Ammon's horn (tissue), 1 donor: Measurements from ENCODE around the gene SMAD3.
A peak's percentile ranks its signal among the peaks of the same experiment; 100 is the strongest.

ENCODE experiments used
- DNase-seq: peaks from one replicate; pipeline ENCODE4 v3.0.0-alpha.2; 2016; ENCODE audit warnings: low spot score

Gene SMAD3

GRCh38 chr15:67082007-67082536 is 16.7 kb downstream of the SMAD3 start:
- DNase-seq: no peak

GRCh38 chr15:67083135-67083762 is 17.8 kb downstream of the SMAD3 start:
- DNase-seq: no peak

GRCh38 chr15:67084561-67084960 is 19.2 kb downstream of the SMAD3 start:
- no peak for DNase-seq

- DNase-seq: no peak
Measured at GRCh38 chr15:67085237-67085817, 19.9 kb downstream of the SMAD3 start.

GRCh38 chr15:67085818-67086636 is 20.6 kb downstream of the SMAD3 start:
- DNase-seq: peak; percentile 66

- no peak for DNase-seq
Measured at GRCh38 chr15:67086637-67086914, 21.2 kb downstream of the SMAD3 start.

- DNase-seq: no peak
Measured at GRCh38 chr15:67087507-67088172, 22.2 kb downstream of the SMAD3 start.

GRCh38 chr15:67089217-67090193 is 24.1 kb downstream of the SMAD3 start:
- no peak for DNase-seq

- no peak for DNase-seq
Measured at GRCh38 chr15:67090297-67091070, 25.1 kb downstream of the SMAD3 start.

- DNase-seq: no peak
Measured at GRCh38 chr15:67091071-67091979, 25.9 kb downstream of the SMAD3 start.

GRCh38 chr15:67091980-67092677 is 26.7 kb downstream of the SMAD3 start:
- no peak for DNase-seq

- no peak for DNase-seq
Measured at GRCh38 chr15:67092752-67093503, 27.5 kb downstream of the SMAD3 start.

- DNase-seq: peak; percentile 78
Measured at GRCh38 chr15:67093504-67093862, 28.1 kb downstream of the SMAD3 start.

GRCh38 chr15:67094001-67094826 is 28.8 kb downstream of the SMAD3 start:
- DNase-seq: no peak

GRCh38 chr15:67095912-67096311 is 30.5 kb downstream of the SMAD3 start:
- DNase-seq: no peak

GRCh38 chr15:67096546-67097294 is 31.3 kb downstream of the SMAD3 start:
- no peak for DNase-seq

- DNase-seq: no peak
Measured at GRCh38 chr15:67097424-67097823, 32.0 kb downstream of the SMAD3 start.
